Measurements from ENCODE around the gene SASS6. TPM values are rescaled to one million over a fixed set of nuclear protein-coding genes. Genes with fewer than 3 reads are reported as not detected.

The SASS6 gene
- total RNA-seq: 5.5 and 5.9 TPM in 2 replicates

- POLR2A ChIA-PET: interaction anchor here (0.5 to 1.8 kb wide), 11 partner anchors 27 to 282 kb away, joined by 3 to 16 read pairs (median 6); partner anchors contain the start of genes AGL, CDC14A, DBT and RTCA
- peak; percentile 99 for ATAC-seq (ENCODE audit: low read depth)
Observed at GRCh38 chr1:100132566-100133477, at the start of gene SASS6, which contains the start of gene TRMT13. TSS of gene SASS6 (minus strand) at chr1:100132930. CDS start at chr1:100132814, 116 bp downstream. TSS of gene TRMT13 (plus strand) at chr1:100133163. CDS start at chr1:100133169, 6 bp downstream.

GRCh38 chr1:100178091-100178490, 45.4 kb upstream of the SASS6 start, which contains the start of gene LRRC39:
TSS of gene LRRC39 (minus strand) at chr1:100178256. CDS start at chr1:100168516, 9,740 bp downstream.
- ChIA-PET POLR2A (no interaction called here), CTCF (no interaction called here)
- no peaks in the 10 kb centered on the region for H3K36me3 Mint-ChIP-seq (ENCODE audit: low read depth)
- H3K9me3 Mint-ChIP-seq: no peaks in the 10 kb centered on the region
- H3K4me1 Mint-ChIP-seq: no peaks in the 10 kb centered on the region
- intact Hi-C loops (cut with micrococcal nuclease): no loop called here
- TF ChIP-seq CTCF (IDR thresholded peaks at IDR 0.05): no peak
- no peak within 1 kb of the TSS for H3K4me3 Mint-ChIP-seq
- no peak within 1 kb of the TSS for H3K27ac Mint-ChIP-seq
- H3K27me3 Mint-ChIP-seq: no peaks in the 10 kb centered on the region
- ATAC-seq (ENCODE audit: low read depth) (no peak), DNase-seq (no peak)

More at GRCh38 chr1:100132566-100133477, at the start of gene SASS6, which contains the start of gene TRMT13:
- no peaks in the 10 kb centered on the region for H3K27me3 Mint-ChIP-seq
- intact Hi-C loops (cut with micrococcal nuclease): loop anchor here (1.0 to 2.0 kb wide), 12 partner anchors 20 to 1104 kb away; partner anchors contain the start of genes AGL, DBT, RTCA and S1PR1
- no peaks in the 10 kb centered on the region for H3K9me3 Mint-ChIP-seq
- peaks cover 26% of the 10 kb centered on the region for H3K36me3 Mint-ChIP-seq (ENCODE audit: low read depth)
- H3K4me3 Mint-ChIP-seq: peak within 1 kb of the TSS; percentile 99
- no peak for TF ChIP-seq CTCF (IDR thresholded peaks at IDR 0.05)
- peak within 1 kb of the TSS; percentile 94 for H3K27ac Mint-ChIP-seq
- peaks cover 35% of the 10 kb centered on the region for H3K4me1 Mint-ChIP-seq
- CTCF ChIA-PET: interaction anchor here (1.5 kb wide), 1 partner anchor 328 kb away, joined by 4 read pairs; no protein-coding TSS in a partner anchor
- DNase-seq: peak; percentile 81

GRCh38 chr1:100177295-100178041, 44.7 kb upstream of the SASS6 start:
- no peaks in the 10 kb centered on the region for H3K9me3 Mint-ChIP-seq
- H3K27me3 Mint-ChIP-seq: no peaks in the 10 kb centered on the region
- no peaks in the 10 kb centered on the region for H3K4me1 Mint-ChIP-seq
- no peak overlapping the region for H3K4me3 Mint-ChIP-seq
- POLR2A ChIA-PET: no interaction called here
- intact Hi-C loops (cut with micrococcal nuclease): no loop called here
- H3K36me3 Mint-ChIP-seq (ENCODE audit: low read depth): no peaks in the 10 kb centered on the region
- DNase-seq: no peak
- no peak for ATAC-seq (ENCODE audit: low read depth)
- CTCF ChIA-PET: no interaction called here
- H3K27ac Mint-ChIP-seq: no peak overlapping the region
- no peak for TF ChIP-seq CTCF (IDR thresholded peaks at IDR 0.05)

GRCh38 chr1:100168051-100168450, 35.3 kb upstream of the SASS6 start:
- H3K27ac Mint-ChIP-seq: no peak overlapping the region
- no peaks in the 10 kb centered on the region for H3K9me3 Mint-ChIP-seq
- no peaks in the 10 kb centered on the region for H3K4me1 Mint-ChIP-seq
- no peak overlapping the region for H3K4me3 Mint-ChIP-seq
- intact Hi-C loops (cut with micrococcal nuclease): no loop called here
- DNase-seq (no peak), ATAC-seq (ENCODE audit: low read depth) (no peak)
- no peaks in the 10 kb centered on the region for H3K36me3 Mint-ChIP-seq (ENCODE audit: low read depth)
- no peaks in the 10 kb centered on the region for H3K27me3 Mint-ChIP-seq
- ChIA-PET POLR2A (no interaction called here), CTCF (no interaction called here)
- TF ChIP-seq CTCF (IDR thresholded peaks at IDR 0.05): no peak

All from activated B cell treated with CpG ODN at 0.5 μM for 24 hours (primary cell).